Measurements from ENCODE around the gene NUS1. TPM values are rescaled to one million over a fixed set of nuclear protein-coding genes. Genes with fewer than 3 reads are reported as not detected.
"Not testable (repeated sequence)": the region's sequence is repeated elsewhere in the genome, so short reads cannot be mapped to it uniquely, and the experiment has no call there.

Gene NUS1
- total RNA-seq, 3 donors from 2014 or later: 15.8 to 22.9 (median 20.6) TPM

- no peaks in the 10 kb centered on the region for H3K9me3 ChIP-seq
- no peaks in the 10 kb centered on the region for H3K36me3 ChIP-seq
- H3K4me1 ChIP-seq: no peaks in the 10 kb centered on the region
- H3K27me3 ChIP-seq: no peaks in the 10 kb centered on the region
- TF ChIP-seq POLR2A (IDR thresholded peaks at IDR 0.05) (no peak), POLR2AphosphoS5 (IDR thresholded peaks at IDR 0.05) (no peak)
- TF ChIP-seq, protein P1, sequence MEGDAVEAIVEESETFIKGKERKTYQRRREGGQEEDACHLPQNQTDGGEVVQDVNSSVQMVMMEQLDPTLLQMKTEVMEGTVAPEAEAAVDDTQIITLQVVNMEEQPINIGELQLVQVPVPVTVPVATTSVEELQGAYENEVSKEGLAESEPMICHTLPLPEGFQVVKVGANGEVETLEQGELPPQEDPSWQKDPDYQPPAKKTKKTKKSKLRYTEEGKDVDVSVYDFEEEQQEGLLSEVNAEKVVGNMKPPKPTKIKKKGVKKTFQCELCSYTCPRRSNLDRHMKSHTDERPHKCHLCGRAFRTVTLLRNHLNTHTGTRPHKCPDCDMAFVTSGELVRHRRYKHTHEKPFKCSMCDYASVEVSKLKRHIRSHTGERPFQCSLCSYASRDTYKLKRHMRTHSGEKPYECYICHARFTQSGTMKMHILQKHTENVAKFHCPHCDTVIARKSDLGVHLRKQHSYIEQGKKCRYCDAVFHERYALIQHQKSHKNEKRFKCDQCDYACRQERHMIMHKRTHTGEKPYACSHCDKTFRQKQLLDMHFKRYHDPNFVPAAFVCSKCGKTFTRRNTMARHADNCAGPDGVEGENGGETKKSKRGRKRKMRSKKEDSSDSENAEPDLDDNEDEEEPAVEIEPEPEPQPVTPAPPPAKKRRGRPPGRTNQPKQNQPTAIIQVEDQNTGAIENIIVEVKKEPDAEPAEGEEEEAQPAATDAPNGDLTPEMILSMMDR (IDR thresholded peaks at IDR 0.05): no peak
- intact Hi-C loops (cut with DNase I; ENCODE audit: low total_unique reads): no loop called here
- H3K4me3 ChIP-seq: no peak overlapping the region
- DNase-seq (ENCODE audit: low spot score in 2 of 2): no peak
- no peak overlapping the region for H3K27ac ChIP-seq
These were observed 11.9 kb downstream of the NUS1 start for GRCh38 chr6:117687021-117687648.

- H3K4me1 ChIP-seq; H3K4me3 ChIP-seq; H3K9me3 ChIP-seq; H3K27me3 ChIP-seq; DNase-seq (ENCODE audit: low spot score in 2 of 2); H3K36me3 ChIP-seq; intact Hi-C loops (cut with DNase I; ENCODE audit: low total_unique reads); H3K27ac ChIP-seq: not testable (repeated sequence)
These were observed 14.3 kb downstream of the NUS1 start for GRCh38 chr6:117689584-117689983.

GRCh38 chr6:117706504-117706903 lies 31.2 kb downstream of the NUS1 start:
- Histone ChIP-seq H3K4me3 (no peak overlapping the region), H3K36me3 (no peaks in the 10 kb centered on the region), H3K27ac (no peak overlapping the region), H3K9me3 (no peaks in the 10 kb centered on the region), H3K27me3 (no peaks in the 10 kb centered on the region), H3K4me1 (no peaks in the 10 kb centered on the region)
- intact Hi-C loops (cut with DNase I; ENCODE audit: low total_unique reads): no loop called here
- TF ChIP-seq POLR2AphosphoS5 (IDR thresholded peaks at IDR 0.05) (no peak), POLR2A (IDR thresholded peaks at IDR 0.05) (no peak)
- TF ChIP-seq, protein P1 (IDR thresholded peaks at IDR 0.05): no peak
- no peak for DNase-seq (ENCODE audit: low spot score in 2 of 2)

- H3K36me3 ChIP-seq; DNase-seq (ENCODE audit: low spot score in 2 of 2); H3K9me3 ChIP-seq; H3K27me3 ChIP-seq; H3K4me1 ChIP-seq; H3K4me3 ChIP-seq; intact Hi-C loops (cut with DNase I; ENCODE audit: low total_unique reads); H3K27ac ChIP-seq: not testable (repeated sequence)
These were observed 31.8 kb downstream of the NUS1 start for GRCh38 chr6:117706936-117707509.

DNA sequence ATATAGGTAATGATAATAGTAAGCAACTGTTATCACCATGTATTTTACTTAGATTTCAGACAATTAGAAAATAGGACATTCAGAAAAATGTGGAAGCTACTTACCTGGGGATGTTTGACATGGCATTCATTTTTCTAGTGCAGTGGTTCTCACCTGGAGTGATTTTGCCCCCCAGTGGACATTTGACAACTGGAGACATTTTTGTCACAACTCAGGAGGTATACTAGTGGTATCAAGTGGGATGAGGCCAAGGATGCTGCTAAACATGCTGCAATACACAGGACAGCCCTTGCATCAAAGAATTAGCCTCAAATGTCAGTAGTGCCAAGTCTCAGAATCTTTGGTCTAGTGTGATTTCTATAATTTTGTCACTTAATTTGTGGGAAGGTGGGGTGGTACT lies 36.1 kb downstream of the NUS1 start:
- no peak overlapping the region for H3K27ac ChIP-seq
- intact Hi-C loops (cut with DNase I; ENCODE audit: low total_unique reads): no loop called here
- TF ChIP-seq POLR2A (IDR thresholded peaks at IDR 0.05) (no peak), POLR2AphosphoS5 (IDR thresholded peaks at IDR 0.05) (no peak)
- TF ChIP-seq, protein P1 (IDR thresholded peaks at IDR 0.05): no peak

GRCh38 chr6:117718895-117719294 lies 43.6 kb downstream of the NUS1 start:
- Histone ChIP-seq H3K9me3 (peaks cover 0 to 9% of the 10 kb centered on the region in 2 donors), H3K27ac (no peak overlapping the region), H3K4me3 (no peak overlapping the region), H3K27me3 (no peaks in the 10 kb centered on the region), H3K4me1 (no peaks in the 10 kb centered on the region), H3K36me3 (no peaks in the 10 kb centered on the region)
- DNase-seq (ENCODE audit: low spot score in 2 of 2): no peak
- intact Hi-C loops (cut with DNase I; ENCODE audit: low total_unique reads): no loop called here
- TF ChIP-seq POLR2A (IDR thresholded peaks at IDR 0.05) (no peak), POLR2AphosphoS5 (IDR thresholded peaks at IDR 0.05) (no peak)
- TF ChIP-seq, protein P1 (IDR thresholded peaks at IDR 0.05): no peak

More for the DNA sequence above, 36.1 kb downstream of the NUS1 start:
- no peak overlapping the region for H3K4me3 ChIP-seq
- H3K9me3 ChIP-seq: no peaks in the 10 kb centered on the region
- no peaks in the 10 kb centered on the region for H3K4me1 ChIP-seq
- DNase-seq (ENCODE audit: low spot score in 2 of 2): no peak
- H3K27me3 ChIP-seq: no peaks in the 10 kb centered on the region
- H3K36me3 ChIP-seq: no peaks in the 10 kb centered on the region

DNA sequence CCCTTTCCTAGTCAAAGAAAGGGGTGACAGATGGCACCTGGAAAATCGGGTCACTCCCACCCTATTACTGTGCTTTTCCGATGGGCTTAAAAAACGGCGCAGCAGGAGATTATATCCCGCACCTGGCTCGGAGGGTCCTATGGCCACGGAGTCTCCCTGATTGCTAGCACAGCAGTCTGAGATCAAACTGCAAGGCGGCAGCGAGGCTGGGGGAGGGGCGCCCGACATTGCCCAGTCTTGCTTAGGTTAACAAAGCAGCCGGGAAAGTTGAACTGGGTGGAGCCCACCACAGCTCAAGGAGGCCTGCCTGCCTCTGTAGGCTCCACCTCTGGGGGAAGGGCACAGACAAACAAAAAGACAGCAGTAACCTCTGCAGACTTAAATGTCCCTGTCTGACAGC lies 46.3 kb downstream of the NUS1 start:
- intact Hi-C loops (cut with DNase I; ENCODE audit: low total_unique reads); H3K27ac ChIP-seq; H3K27me3 ChIP-seq; H3K36me3 ChIP-seq; H3K9me3 ChIP-seq; H3K4me3 ChIP-seq; DNase-seq (ENCODE audit: low spot score in 2 of 2); H3K4me1 ChIP-seq: not testable (repeated sequence)

Data from breast epithelium (tissue), 4 donors.